ENCODE results near the gene ARL15.

DNA sequence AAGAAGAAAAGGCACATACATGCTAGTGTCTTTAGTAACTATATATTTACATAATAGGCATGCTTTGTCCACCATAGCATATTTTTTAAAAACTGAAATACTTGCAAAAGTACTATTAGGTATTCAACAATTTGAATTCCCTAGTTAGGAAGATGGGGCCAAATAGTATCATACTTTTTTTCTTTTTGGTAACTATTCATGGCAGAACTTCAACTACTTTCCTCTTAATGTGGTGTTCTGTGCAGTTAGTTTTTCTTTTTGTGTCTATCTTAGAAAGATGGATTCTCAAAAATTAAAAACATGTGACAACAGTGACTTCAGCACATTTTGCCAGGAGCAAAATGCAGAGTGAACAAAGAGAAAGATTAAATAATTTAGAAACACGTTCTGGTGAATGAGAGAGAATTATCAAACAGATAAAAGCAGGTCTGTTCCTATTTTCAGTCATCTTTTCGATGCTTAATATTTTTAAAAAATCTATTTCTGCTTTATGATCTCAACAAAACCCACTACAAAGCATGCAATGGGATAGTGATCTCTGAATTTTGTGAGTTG, 341.1 kb downstream of the ARL15 start:
- TF ChIP-seq, protein P1, sequence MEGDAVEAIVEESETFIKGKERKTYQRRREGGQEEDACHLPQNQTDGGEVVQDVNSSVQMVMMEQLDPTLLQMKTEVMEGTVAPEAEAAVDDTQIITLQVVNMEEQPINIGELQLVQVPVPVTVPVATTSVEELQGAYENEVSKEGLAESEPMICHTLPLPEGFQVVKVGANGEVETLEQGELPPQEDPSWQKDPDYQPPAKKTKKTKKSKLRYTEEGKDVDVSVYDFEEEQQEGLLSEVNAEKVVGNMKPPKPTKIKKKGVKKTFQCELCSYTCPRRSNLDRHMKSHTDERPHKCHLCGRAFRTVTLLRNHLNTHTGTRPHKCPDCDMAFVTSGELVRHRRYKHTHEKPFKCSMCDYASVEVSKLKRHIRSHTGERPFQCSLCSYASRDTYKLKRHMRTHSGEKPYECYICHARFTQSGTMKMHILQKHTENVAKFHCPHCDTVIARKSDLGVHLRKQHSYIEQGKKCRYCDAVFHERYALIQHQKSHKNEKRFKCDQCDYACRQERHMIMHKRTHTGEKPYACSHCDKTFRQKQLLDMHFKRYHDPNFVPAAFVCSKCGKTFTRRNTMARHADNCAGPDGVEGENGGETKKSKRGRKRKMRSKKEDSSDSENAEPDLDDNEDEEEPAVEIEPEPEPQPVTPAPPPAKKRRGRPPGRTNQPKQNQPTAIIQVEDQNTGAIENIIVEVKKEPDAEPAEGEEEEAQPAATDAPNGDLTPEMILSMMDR (conservative IDR thresholded peaks at IDR 0.05 in 1 of 2, IDR thresholded peaks at IDR 0.05 in 1 of 2; ENCODE audit: extremely low read depth in 1 of 2, insufficient read depth in 1 of 2, low read depth in 1 of 2, low read length in 2 of 2): no peak
- no peak for TF ChIP-seq EZH2 (IDR thresholded peaks at IDR 0.05; ENCODE audit: borderline replicate concordance, low read length)
